ENCODE results near the gene SRSF6. TPM values are rescaled to one million over a fixed set of nuclear protein-coding genes. Genes with fewer than 3 reads are reported as not detected.
A peak's percentile ranks its signal among the peaks of the same experiment; 100 is the strongest.

The SRSF6 gene
- total RNA-seq, 1 donor, result 70.8 TPM

DNA sequence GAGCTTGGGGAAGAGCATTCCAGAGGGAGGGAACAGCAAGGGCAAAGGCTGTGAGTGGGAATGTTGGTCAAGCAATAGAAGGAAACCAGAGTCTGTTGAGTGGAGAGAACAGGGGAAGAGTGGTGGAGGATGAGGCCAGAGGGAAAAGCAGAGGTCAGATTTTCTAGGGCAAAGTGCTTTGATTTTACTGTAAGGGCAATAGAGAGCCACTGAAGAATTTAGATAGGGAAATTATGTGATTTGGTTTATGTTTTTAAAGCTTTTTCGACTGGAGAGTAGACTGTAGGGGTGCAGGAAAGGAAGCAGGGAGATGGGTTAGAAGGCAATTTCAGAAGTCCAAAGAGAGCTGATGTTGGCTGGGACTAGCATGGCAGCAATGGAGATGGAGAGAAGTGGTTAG is 54.2 kb downstream of the SRSF6 start:
- H3K4me3 ChIP-seq (ENCODE audit: low read depth, low read length), result no peak overlapping the region
- TF ChIP-seq, protein P1, sequence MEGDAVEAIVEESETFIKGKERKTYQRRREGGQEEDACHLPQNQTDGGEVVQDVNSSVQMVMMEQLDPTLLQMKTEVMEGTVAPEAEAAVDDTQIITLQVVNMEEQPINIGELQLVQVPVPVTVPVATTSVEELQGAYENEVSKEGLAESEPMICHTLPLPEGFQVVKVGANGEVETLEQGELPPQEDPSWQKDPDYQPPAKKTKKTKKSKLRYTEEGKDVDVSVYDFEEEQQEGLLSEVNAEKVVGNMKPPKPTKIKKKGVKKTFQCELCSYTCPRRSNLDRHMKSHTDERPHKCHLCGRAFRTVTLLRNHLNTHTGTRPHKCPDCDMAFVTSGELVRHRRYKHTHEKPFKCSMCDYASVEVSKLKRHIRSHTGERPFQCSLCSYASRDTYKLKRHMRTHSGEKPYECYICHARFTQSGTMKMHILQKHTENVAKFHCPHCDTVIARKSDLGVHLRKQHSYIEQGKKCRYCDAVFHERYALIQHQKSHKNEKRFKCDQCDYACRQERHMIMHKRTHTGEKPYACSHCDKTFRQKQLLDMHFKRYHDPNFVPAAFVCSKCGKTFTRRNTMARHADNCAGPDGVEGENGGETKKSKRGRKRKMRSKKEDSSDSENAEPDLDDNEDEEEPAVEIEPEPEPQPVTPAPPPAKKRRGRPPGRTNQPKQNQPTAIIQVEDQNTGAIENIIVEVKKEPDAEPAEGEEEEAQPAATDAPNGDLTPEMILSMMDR (IDR thresholded peaks at IDR 0.05; ENCODE audit: insufficient read depth, low read length), result no peak
- DNase-seq (ENCODE audit: low read depth), result no peak

DNA sequence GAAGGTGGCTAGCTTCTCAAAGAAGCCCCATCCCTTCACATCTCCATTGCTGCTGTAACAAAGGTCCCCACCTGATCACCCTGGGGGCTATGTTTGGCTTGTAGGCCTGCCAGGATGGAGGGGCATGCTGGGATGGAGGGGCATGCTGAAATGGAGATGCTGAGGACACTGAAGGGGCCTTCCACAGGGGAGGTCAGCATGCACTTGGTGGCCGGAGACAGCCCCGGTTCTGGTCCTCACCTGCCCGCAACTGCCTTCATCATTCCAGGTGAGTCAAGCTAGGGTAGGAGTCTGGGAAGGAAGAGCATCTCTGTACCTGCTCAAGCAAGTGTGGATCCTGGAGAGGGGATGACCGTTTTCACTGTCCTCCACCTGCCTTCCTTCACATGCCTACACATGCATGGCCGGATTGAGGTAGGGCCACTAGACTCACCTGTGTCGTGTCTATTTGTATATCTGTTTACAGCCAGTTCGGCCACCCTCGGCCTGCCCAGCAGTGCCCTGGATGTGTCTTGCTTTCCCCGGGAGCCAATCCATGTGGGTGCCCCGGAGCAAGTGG is 55.8 kb downstream of the SRSF6 start:
- peak overlapping the region; percentile 69 for H3K4me3 ChIP-seq (ENCODE audit: low read depth, low read length)
- no peak for DNase-seq (ENCODE audit: low read depth)
- TF ChIP-seq, protein P1 (IDR thresholded peaks at IDR 0.05; ENCODE audit: insufficient read depth, low read length), result no peak

Small RNA genes lying within 50 kb of the gene (small RNA-seq; reads per million reads assigned to genes)
- gene RF00019 (not detected), gene RNU6-1251P (0.45 reads per million)

Other genes with a start within 250 kb of the SRSF6 start
- 8.9 and 13.4 TPM in 2 replicates for gene L3MBTL1, start 49.8 kb downstream of the SRSF6 start, total RNA-seq (ENCODE audit: low replicate concordance)
- gene SGK2, start 101.1 kb downstream of the SRSF6 start, total RNA-seq (ENCODE audit: low replicate concordance), result 0.09 TPM in 1 of 2 replicates, not detected in the other
- gene IFT52, start 133.0 kb downstream of the SRSF6 start, total RNA-seq (ENCODE audit: low replicate concordance), result 37.5 and 55.8 TPM in 2 replicates
- gene MYBL2, start 209.2 kb downstream of the SRSF6 start, total RNA-seq (ENCODE audit: low replicate concordance), result 1.6 and 17.8 TPM in 2 replicates